SU-DHL-6 (cell line): ENCODE results near the gene CMTM6.

ENCODE experiments used
- EZH2phosphoT487 ChIP-seq: fragments of 200-600 bp; sonication (generic), shearing (Covaris generic); conservative IDR thresholded peaks from 2 replicates; pipeline ENCODE4 v1.6.1; 2018; ENCODE audit warnings: mild to moderate bottlenecking, antibody characterized with exemption, low read length, moderate library complexity, mixed read lengths
- TF ChIP-seq, protein P1 (sequence below): fragments of 200-600 bp; sonication (generic); IDR thresholded peaks from one replicate; pipeline ENCODE4 v1.5.1; 2017; ENCODE audit warnings: antibody characterized with exemption, mild to moderate bottlenecking, low read length, moderate library complexity; ENCODE audit not compliant: insufficient read depth, poor library complexity, severe bottlenecking

DNA sequence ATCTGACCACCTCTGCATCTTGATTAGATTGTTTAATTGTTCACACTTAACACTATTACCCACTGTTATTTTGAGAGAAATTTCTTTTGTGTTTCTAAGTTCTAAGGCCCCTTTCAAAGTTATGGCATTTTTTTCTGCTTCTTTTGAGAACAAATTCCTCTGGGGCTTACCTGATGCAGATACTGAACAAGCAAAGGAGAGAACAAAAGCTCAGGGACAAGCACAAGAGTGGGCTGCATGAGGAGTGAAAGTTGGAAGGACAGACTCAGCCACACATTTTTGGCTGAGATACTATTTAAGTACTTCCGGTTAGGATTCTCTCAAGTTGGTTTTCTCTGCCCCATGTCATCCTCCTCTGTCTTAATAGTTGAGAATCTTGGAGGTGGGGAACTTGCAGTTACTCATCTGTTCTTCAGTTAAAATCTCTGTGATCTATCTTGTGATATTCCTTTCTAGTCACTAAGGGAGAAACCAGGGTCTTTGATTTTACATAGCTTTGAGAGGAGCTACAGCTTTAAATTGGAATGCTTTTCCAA is 54.7 kb downstream of the CMTM6 start:
- TF ChIP-seq, protein P1, sequence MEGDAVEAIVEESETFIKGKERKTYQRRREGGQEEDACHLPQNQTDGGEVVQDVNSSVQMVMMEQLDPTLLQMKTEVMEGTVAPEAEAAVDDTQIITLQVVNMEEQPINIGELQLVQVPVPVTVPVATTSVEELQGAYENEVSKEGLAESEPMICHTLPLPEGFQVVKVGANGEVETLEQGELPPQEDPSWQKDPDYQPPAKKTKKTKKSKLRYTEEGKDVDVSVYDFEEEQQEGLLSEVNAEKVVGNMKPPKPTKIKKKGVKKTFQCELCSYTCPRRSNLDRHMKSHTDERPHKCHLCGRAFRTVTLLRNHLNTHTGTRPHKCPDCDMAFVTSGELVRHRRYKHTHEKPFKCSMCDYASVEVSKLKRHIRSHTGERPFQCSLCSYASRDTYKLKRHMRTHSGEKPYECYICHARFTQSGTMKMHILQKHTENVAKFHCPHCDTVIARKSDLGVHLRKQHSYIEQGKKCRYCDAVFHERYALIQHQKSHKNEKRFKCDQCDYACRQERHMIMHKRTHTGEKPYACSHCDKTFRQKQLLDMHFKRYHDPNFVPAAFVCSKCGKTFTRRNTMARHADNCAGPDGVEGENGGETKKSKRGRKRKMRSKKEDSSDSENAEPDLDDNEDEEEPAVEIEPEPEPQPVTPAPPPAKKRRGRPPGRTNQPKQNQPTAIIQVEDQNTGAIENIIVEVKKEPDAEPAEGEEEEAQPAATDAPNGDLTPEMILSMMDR = no peak
- TF ChIP-seq EZH2phosphoT487 = no peak
